Muscle of leg (tissue), 11 donors: ENCODE results near the gene ZBED4. TPM values are rescaled to one million over a fixed set of nuclear protein-coding genes. Genes with fewer than 3 reads are reported as not detected.

Experiments used
- DNase-seq: peaks from one replicate; pipeline ENCODE4 v3.0.0; 2013
- H3K27ac ChIP-seq: one replicate; pipeline ENCODE4 v1.5.1; 2013; ENCODE audit warnings: mild to moderate bottlenecking, low read length, control low read depth
- H3K27me3 ChIP-seq: one replicate; pipeline ENCODE4 v1.6.1; 2013; ENCODE audit warnings: low read length; ENCODE audit not compliant: control insufficient read depth, insufficient read depth
- H3K36me3 ChIP-seq: one replicate; pipeline ENCODE4 v1.6.1; 2013; ENCODE audit warnings: low read length; ENCODE audit not compliant: control insufficient read depth, insufficient read depth
- H3K4me1 ChIP-seq: one replicate; pipeline ENCODE4 v1.6.1; 2013; ENCODE audit warnings: low read length; ENCODE audit not compliant: control insufficient read depth, insufficient read depth
- H3K4me3 ChIP-seq: one replicate; pipeline ENCODE4 v1.5.1; 2013; ENCODE audit warnings: low read length, control low read depth
- H3K9me3 ChIP-seq: replicated peaks from 2 replicates; pipeline ENCODE4 v1.6.1; 2013; ENCODE audit warnings: low read depth, low read length; ENCODE audit not compliant: control insufficient read depth
- WGBS: methylation state at CpG from one replicate; pipeline ENCODE4 v1.1.5; 2013; ENCODE audit warnings: missing lambda C conversion rate; ENCODE audit not compliant: insufficient coverage; 5-methylcytosine and 5-hydroxymethylcytosine counted together
- polyA plus RNA-seq, 8 donors: library from polyadenylated mRNA; unstranded; fragments of 120-200 nt; gene quantifications; one replicate each; pipeline versions ENCODE4 v1.2.1 to v1.2.3, GENCODE V29; 2013; ENCODE audit warnings: inconsistent platforms in 1 of 8, low replicate concordance in 1 of 8; ENCODE audit not compliant: insufficient read length in 8 of 8, insufficient read depth in 1 of 8
- total RNA-seq: library from RNA; stranded (reverse); fragments of 120-200 nt; gene quantifications from one replicate; pipeline ENCODE4 v1.2.4, GENCODE V29; 2013

The ZBED4 gene
- total and polyA plus RNA-seq, 9 donors, result 7.3 to 15.9 (median 12.9) TPM

DNA sequence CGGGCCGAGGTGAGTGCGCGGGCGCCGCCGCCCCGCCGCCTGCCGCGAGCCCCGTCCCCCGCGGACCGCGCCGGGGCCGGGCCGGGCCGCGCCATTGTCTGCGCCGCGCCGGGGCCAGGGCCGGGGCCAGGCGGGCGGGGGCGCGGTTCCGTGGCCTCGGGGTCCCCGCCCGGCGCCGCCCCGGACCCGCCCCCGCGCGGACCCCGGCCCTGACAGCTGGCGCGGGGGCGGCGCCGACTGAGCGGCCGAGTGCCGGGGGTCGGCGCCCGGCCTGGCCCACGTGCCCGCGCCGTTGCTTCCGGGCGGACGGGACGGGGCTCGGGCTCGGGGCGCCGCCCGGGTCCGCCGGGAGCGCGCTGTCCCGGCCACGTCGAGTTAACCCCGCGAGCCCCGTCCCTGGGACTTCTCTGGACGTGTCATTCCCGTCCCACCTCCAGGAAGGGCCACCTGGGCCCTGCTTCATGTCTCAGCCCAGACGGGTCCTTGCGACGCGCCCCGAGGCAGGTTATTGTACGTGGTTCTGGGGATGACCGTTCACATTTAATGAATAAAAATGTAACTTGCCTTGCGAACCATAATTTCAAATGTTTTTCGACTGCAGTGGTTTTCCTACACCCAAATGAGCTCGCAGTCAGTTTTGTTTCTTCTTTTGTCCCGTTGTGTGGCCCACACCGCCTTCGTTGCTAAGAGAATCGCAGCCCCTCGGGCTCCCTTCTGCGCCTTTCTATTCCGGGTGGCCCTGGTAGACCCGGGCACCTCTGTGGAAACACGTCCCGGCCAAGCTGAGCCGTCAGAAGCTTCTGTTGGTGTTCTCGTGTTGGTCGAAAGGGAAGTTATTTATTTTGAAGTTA, 562 bp downstream of the ZBED4 start:
- under 1% methylated on average over 99 of the region's 101 CpGs for WGBS
- H3K36me3 ChIP-seq, result peaks cover 10% of the 10 kb centered on the region
- peaks cover 24% of the 10 kb centered on the region for H3K4me1 ChIP-seq
- peak overlapping the region; percentile 70 for H3K4me3 ChIP-seq
- peak overlapping the region; percentile 87 for H3K27ac ChIP-seq
- H3K9me3 ChIP-seq, result no peaks in the 10 kb centered on the region
- peaks cover 29% of the 10 kb centered on the region for H3K27me3 ChIP-seq
- DNase-seq, result peak; percentile 51

DNA sequence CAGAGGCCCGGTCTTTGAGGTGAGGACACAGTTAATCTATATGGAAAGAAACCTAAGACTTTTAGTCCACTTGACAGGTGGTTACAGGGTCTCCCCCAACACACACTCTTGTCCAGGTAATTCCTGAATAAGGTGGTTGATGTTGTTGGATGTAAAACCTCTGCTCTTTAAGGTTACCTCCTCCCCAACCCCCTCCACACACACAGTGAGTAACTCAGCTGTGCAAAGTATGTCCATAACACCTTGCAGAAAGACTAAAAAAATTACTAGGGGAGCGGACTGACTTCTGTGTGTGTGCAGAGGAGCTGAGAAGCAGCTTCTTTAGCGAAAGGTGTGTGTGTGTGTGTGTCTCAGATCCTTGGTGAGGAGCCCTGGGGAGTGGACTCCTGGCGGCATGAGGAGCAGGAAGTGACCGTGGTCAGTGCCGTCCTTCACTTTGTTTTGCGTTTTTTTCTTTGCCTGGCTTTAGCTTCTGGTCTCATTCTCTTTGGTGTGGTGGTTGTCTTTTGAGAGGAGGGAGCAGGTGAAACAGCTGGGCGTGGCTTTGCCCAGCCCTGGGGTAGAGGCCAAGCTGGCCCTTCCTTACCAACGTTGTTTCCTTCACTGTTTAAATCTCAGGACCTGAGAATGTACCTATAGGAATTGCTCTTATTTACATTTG, 1.7 kb downstream of the ZBED4 start:
- no peak for DNase-seq
- Histone ChIP-seq H3K36me3 (peaks cover 10% of the 10 kb centered on the region), H3K27me3 (peaks cover 18% of the 10 kb centered on the region), H3K4me1 (peaks cover 24% of the 10 kb centered on the region), H3K4me3 (no peak overlapping the region), H3K9me3 (no peaks in the 10 kb centered on the region), H3K27ac (no peak overlapping the region)
- WGBS, result 34% methylated on average over 5 of the region's 9 CpGs

DNA sequence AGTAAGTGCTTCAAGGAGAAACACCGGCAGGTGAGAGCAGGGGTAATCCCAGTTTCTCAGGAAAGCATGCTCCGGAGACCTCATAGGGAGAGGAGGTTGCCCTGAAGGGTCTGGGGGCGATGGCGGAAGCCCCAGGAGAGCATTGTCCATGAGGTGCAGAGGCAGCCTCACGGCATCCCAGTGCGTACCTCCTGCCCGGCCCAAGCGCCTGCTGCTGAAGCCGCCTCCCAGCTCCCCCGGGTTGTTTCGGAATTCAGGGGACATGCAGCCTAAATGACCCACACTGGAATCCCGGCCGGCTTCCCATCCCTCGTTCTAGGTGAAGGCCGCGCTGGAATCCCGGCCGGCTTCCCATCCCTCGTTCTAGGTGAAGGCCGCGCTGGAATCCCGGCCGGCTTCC, 2.7 kb downstream of the ZBED4 start:
- Histone ChIP-seq H3K9me3 (no peaks in the 10 kb centered on the region), H3K4me3 (no peak overlapping the region), H3K27me3 (peaks cover 11% of the 10 kb centered on the region), H3K36me3 (peaks cover 10% of the 10 kb centered on the region), H3K27ac (no peak overlapping the region), H3K4me1 (peaks cover 24% of the 10 kb centered on the region)
- 77% methylated on average over 16 of the region's 23 CpGs for WGBS
- no peak for DNase-seq

DNA sequence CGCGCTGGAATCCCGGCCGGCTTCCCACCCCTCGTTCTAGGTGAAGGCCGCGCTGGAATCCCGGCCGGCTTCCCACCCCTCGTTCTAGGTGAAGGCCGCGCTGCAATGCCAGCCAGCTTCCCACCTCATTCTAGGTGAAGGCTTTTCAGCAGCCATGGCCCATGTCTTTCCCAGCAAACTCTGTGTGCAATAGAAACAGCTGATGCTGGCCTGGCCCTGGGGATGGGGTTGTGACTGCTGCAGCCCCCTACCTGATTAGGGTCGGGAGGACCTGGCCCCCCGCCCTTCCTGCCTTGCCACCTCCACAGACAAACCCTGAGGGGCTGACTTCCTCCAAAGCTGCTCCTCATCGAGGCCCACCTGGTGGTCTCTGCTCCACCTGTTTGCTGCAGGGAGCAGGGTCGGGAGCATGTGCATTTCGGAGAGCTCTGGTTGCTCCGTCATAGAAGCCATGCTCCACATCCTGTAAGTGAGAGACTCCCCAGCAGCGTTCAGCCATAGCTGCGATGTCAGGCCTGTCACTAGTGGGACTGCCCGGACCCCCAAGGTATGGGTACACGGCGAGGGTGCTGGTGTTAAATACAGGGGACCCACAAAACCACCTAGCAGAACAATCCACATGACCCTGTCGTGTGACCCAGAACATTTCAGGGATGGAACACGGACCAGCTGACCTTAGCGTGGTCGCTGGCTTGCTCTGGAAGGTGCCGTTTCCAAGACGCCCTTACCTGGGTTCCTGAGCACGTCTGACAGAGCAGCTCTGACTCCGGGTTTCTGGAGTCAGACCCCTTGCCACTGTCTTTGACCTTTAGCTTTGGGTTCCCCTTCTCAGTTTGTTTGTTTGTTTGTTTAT, 3.3 kb downstream of the ZBED4 start:
- H3K36me3 ChIP-seq, result peaks cover 10% of the 10 kb centered on the region
- no peak overlapping the region for H3K4me3 ChIP-seq
- DNase-seq, result no peak
- no peaks in the 10 kb centered on the region for H3K9me3 ChIP-seq
- peaks cover 4% of the 10 kb centered on the region for H3K27me3 ChIP-seq
- no peak overlapping the region for H3K27ac ChIP-seq
- WGBS, result 77% methylated on average over 21 of the region's 31 CpGs
- peaks cover 24% of the 10 kb centered on the region for H3K4me1 ChIP-seq

DNA sequence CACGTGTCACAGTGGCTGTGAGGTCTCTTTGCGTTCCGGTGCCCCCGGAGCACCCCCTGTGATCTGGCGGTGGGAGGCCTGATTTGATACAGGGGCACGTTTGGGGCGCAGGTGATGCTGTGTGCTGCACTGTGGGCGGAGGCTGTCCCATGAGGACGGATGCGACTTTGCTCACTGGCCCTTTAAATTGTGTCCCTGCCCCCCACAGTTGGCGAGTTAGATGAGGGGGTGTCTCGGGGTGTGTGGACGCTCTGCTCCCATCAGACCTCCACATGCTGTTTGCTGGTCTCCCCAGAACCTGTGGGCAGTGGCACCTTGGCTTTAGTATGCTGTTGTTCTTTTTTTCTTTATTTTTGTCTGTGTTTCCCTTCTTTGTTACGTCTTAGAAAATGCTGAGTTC, 5.2 kb downstream of the ZBED4 start:
- WGBS, result 84% methylated on average over 7 of the region's 14 CpGs

DNA sequence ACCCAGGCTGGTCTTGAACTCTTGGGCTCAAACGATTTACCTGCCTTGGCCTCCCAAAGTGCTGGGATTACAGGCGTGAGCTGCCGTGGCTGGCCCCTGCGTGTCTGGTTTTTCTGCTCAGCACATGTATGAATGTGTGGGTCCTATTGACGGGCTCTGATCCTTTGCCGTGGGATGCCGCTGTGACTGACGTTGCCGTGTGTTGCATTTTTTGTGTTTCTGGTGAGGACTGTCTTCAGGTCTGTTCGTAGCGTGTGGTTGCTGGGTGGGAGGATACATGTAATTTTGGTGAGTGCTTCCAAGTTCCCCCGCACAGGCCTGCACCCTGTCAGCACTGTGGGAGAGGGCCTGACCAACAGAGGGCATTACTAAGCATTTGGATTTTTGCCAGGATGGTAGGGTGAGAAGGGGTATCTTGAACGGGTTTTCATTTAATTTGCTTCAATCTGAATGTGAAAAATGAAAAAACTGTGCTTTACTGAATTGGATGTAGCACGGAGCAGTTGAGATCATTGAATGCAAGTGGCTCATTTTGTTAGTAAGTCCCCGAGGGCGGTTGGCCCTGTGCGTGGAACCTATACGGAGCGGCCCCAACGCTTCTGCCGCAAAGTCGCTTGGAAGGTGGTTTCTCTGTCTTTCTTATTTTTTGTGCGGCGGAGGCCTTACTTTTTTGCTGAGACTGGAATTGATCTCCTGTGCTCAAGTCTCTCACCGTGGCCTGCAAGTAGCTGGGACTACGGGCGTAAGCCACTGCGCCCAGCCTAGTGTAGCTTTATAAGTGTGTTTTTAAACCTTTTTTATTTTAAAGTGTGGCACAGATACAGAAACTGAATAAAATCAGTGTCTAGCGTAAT, 8.2 kb downstream of the ZBED4 start:
- no peak for DNase-seq
- H3K27ac ChIP-seq, result no peak overlapping the region
- H3K27me3 ChIP-seq, result no peaks in the 10 kb centered on the region
- H3K36me3 ChIP-seq, result peaks cover 9% of the 10 kb centered on the region
- peaks cover 11% of the 10 kb centered on the region for H3K9me3 ChIP-seq
- no peak overlapping the region for H3K4me3 ChIP-seq
- 95% methylated on average over 25 of the region's 29 CpGs for WGBS
- no peaks in the 10 kb centered on the region for H3K4me1 ChIP-seq

More for the DNA sequence above, 5.2 kb downstream of the ZBED4 start:
- Histone ChIP-seq H3K27ac (no peak overlapping the region), H3K36me3 (peaks cover 10% of the 10 kb centered on the region), H3K4me3 (no peak overlapping the region), H3K4me1 (peaks cover 19% of the 10 kb centered on the region), H3K27me3 (no peaks in the 10 kb centered on the region), H3K9me3 (no peaks in the 10 kb centered on the region)
- DNase-seq, result no peak

DNA sequence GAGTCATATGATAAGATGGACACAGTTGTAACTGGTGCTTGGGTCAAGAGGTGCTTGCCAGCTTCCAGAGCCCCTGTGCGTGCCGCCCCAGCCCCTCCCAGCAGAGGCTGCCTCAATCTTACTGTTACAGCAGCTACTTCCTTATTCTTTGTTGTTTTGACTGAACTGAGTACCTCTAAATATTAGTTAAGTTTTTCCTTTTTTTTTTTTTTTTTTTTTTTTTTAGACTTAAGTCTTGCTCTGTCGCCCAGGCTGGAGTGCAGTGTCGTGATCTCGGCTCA, 8.8 kb downstream of the ZBED4 start:
- no peak overlapping the region for H3K27ac ChIP-seq
- WGBS, result 100% methylated on average over 2 of the region's 5 CpGs
- H3K27me3 ChIP-seq, result no peaks in the 10 kb centered on the region
- no peaks in the 10 kb centered on the region for H3K4me1 ChIP-seq
- peaks cover 17% of the 10 kb centered on the region for H3K9me3 ChIP-seq
- no peak overlapping the region for H3K4me3 ChIP-seq
- peaks cover 4% of the 10 kb centered on the region for H3K36me3 ChIP-seq
- DNase-seq, result no peak

DNA sequence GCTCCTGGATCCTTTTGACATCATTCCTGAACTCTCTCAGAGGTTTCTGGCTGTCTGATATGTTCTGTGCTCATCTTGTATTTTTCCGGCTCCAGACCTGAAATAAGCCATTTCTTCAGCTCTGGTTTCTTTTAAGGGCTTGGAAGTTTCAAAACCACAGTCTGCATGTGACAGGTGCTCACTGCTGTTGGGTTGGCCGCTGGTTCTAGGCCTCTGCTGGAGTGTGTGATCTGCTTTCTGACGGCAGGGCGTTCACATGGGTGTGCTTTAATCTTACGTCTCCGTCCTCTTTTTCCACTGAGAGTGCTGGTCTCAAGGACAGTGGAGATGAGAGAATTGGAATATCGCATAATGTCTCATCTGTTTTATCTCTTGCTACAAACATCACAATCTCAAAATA, 10.3 kb downstream of the ZBED4 start:
- no peak for DNase-seq
- Histone ChIP-seq H3K27me3 (no peaks in the 10 kb centered on the region), H3K36me3 (peaks cover 6% of the 10 kb centered on the region), H3K27ac (no peak overlapping the region), H3K9me3 (peaks cover 22% of the 10 kb centered on the region), H3K4me1 (no peaks in the 10 kb centered on the region), H3K4me3 (no peak overlapping the region)
- no CpG with 5 or more reads among the region's 7 CpGs for WGBS

DNA sequence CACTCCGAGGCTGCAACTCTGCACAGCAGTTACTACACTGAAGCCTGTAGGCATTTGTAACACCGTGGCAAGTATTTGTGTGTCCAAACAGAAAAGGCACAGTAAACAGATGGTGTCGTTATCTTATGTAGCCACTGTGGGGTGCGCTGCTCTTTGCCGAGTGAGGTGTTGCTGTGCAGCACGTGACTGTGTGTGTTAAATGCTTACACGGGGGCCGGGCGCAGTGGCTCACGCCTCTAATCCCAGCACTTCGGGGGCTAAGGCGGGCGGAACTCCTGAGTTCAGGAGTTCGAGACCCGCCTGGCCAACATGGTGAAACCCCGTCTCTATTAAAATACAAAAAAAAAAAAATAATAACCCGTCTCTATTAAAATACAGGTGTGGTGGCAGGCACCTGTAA, 11.5 kb downstream of the ZBED4 start:
- H3K36me3 ChIP-seq, result peaks cover 5% of the 10 kb centered on the region
- WGBS, result 80% methylated on average over 5 of the region's 17 CpGs
- DNase-seq, result no peak
- H3K4me1 ChIP-seq, result no peaks in the 10 kb centered on the region
- H3K27ac ChIP-seq, result no peak overlapping the region
- H3K4me3 ChIP-seq, result no peak overlapping the region
- no peaks in the 10 kb centered on the region for H3K27me3 ChIP-seq
- peaks cover 35% of the 10 kb centered on the region for H3K9me3 ChIP-seq
